ENCODE results near the gene ABCD4. TPM values are rescaled to one million over a fixed set of nuclear protein-coding genes. Genes with fewer than 3 reads are reported as not detected.

The ABCD4 gene
- total RNA-seq, 1 donor from 2014 or later, result 151 TPM

DNA sequence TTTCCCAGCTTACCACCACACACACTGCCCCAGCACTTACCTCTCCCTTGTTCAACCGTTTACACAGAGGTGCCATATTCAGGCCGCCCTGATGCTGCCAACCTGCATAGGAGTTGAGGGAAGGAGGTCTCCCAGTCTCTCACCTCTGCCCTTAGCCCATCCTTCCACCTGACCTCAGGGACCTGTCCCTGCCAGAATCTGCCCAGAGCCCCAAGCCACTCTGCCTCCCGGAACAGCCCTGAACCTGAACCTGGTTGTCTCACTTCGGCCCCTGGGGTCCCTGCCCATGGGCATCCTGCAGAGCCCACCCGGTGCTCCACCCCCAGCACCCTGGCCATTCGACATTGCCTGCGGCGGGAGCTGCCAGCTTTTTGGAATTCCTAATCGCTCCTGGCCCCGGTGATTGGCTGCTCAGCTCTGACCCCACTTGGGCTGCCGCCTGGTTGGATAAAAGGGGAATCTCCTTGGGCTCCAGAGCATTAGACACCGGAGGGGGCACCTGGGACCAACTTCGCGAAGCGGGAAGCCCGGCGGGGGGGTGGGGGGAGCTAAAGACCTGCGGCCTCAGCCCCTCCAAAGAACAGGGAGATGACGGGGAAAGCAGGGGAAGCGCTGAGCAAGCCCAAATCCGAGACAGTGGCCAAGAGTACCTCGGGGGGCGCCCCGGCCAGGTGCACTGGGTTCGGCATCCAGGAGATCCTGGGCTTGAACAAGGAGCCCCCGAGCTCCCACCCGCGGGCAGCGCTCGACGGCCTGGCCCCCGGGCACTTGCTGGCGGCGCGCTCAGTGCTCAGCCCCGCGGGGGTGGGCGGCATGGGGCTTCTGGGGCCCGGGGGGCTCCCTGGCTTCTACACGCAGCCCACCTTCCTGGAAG lies 63.5 kb downstream of the ABCD4 start, which contains the start of gene VSX2:
Gene VSX2, plus strand, starts transcription at position 476 of the 874 bp plus-strand sequence. Its CDS starts 113 bp downstream, at position 589.
- H3K4me1 Mint-ChIP-seq (ENCODE audit: unreplicated experiment), result peaks cover 14% of the 10 kb centered on the region
- DNase-seq (ENCODE audit: low spot score), result no peak

DNA sequence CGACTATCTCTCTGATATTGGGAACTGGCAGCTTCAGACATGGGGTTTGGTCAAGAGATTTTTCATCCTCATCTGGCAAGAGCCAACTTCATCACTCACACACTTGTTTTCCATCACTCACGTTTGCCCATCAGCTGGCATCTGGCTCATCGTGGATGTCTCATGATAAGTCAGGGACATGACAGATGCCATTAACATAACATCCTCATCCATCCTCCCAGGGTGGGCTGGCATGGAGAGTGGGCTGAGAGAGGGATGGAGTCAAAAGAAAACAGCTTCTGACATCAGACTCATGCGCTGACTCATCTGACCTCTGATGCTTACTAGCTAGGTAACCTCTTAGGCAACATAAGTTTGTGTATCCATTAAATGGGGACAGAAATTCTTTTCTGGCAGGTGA lies 65.3 kb downstream of the ABCD4 start:
- Mint-ChIP-seq H3K27me3 (ENCODE audit: unreplicated experiment) (peaks cover 27% of the 10 kb centered on the region), H3K36me3 (ENCODE audit: low read depth, unreplicated experiment) (peaks cover 3% of the 10 kb centered on the region), H3K4me1 (ENCODE audit: unreplicated experiment) (peaks cover 14% of the 10 kb centered on the region), H3K9me3 (ENCODE audit: unreplicated experiment) (no peaks in the 10 kb centered on the region), H3K4me3 (ENCODE audit: unreplicated experiment) (no peak overlapping the region), H3K27ac (ENCODE audit: unreplicated experiment) (no peak overlapping the region)
- DNase-seq (ENCODE audit: low spot score), result no peak
- TF ChIP-seq, protein P1, sequence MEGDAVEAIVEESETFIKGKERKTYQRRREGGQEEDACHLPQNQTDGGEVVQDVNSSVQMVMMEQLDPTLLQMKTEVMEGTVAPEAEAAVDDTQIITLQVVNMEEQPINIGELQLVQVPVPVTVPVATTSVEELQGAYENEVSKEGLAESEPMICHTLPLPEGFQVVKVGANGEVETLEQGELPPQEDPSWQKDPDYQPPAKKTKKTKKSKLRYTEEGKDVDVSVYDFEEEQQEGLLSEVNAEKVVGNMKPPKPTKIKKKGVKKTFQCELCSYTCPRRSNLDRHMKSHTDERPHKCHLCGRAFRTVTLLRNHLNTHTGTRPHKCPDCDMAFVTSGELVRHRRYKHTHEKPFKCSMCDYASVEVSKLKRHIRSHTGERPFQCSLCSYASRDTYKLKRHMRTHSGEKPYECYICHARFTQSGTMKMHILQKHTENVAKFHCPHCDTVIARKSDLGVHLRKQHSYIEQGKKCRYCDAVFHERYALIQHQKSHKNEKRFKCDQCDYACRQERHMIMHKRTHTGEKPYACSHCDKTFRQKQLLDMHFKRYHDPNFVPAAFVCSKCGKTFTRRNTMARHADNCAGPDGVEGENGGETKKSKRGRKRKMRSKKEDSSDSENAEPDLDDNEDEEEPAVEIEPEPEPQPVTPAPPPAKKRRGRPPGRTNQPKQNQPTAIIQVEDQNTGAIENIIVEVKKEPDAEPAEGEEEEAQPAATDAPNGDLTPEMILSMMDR (IDR thresholded peaks at IDR 0.05; ENCODE audit: unreplicated experiment), result no peak

More for the DNA sequence above, 63.5 kb downstream of the ABCD4 start, which contains the start of gene VSX2:
- Mint-ChIP-seq H3K9me3 (ENCODE audit: unreplicated experiment) (no peaks in the 10 kb centered on the region), H3K36me3 (ENCODE audit: low read depth, unreplicated experiment) (peaks cover 4% of the 10 kb centered on the region), H3K27ac (ENCODE audit: unreplicated experiment) (peak within 1 kb of the TSS; percentile 13), H3K27me3 (ENCODE audit: unreplicated experiment) (peaks cover 41% of the 10 kb centered on the region), H3K4me3 (ENCODE audit: unreplicated experiment) (no peak within 1 kb of the TSS)
- TF ChIP-seq, protein P1 (IDR thresholded peaks at IDR 0.05; ENCODE audit: unreplicated experiment), result no peak

Other genes starting within 250 kb of the ABCD4 start
- gene ALDH6A1, start 218.5 kb downstream of the ABCD4 start, total RNA-seq (ENCODE audit: unreplicated experiment), result 17.1 TPM
- gene LIN52, start 218.0 kb downstream of the ABCD4 start, total RNA-seq (ENCODE audit: unreplicated experiment), result 7.3 TPM
- gene VSX2, start 63.5 kb downstream of the ABCD4 start, total RNA-seq (ENCODE audit: unreplicated experiment), result not detected
- gene VRTN, start 45.5 kb upstream of the ABCD4 start, total RNA-seq (ENCODE audit: unreplicated experiment), result 4.3 TPM
- gene SYNDIG1L, start 123.3 kb upstream of the ABCD4 start, total RNA-seq (ENCODE audit: unreplicated experiment), result 1.1 TPM
- gene NPC2, start 190.4 kb upstream of the ABCD4 start, total RNA-seq (ENCODE audit: unreplicated experiment), result 246 TPM
- 31.4 TPM for gene ISCA2, start 190.8 kb upstream of the ABCD4 start, total RNA-seq (ENCODE audit: unreplicated experiment)

Data from endothelial cell (in vitro differentiated cells).